HCT116 (cell line): ENCODE results near the gene PI4KA. TPM values are rescaled to one million over a fixed set of nuclear protein-coding genes. Genes with fewer than 3 reads are reported as not detected.
"Not testable (repeated sequence)": the region's sequence is repeated elsewhere in the genome, so short reads cannot be mapped to it uniquely, and the experiment has no call there.

Source experiments
- ATAC-seq: fragments of 200-7000 bp; cut with Tn5 transposase; 2 replicates; pipeline ENCODE4 v1.9.1; 2020; ENCODE audit warnings: mild to moderate bottlenecking, moderate library complexity
- BruUV-seq: library from RNA; stranded (reverse); fragments of 400-500 nt; replicated peaks from 2 replicates; lab custom pipeline; 2021; lab: Mats Ljungman, UMichigan
- CTCF ChIA-PET: fragments of 300-600 bp; sonication (Branson Sonifier 250); formaldehyde crosslinking; loops from one replicate; lab custom pipeline; 2021; ENCODE audit warnings: antibody characterized with exemption; lab: Charles Lee
- POLR2A ChIA-PET: fragments of 300-600, 350-600 bp; sonication (Branson Sonifier 250); formaldehyde crosslinking; loops from one replicate; lab custom pipeline; 2021; ENCODE audit warnings: antibody characterized with exemption; lab: Charles Lee
- RAD21 ChIA-PET, 2 experiments: fragments of 300-600 bp; sonication (Branson Sonifier 250); formaldehyde crosslinking; loops; one replicate each; lab custom pipeline; 2023; ENCODE audit warnings: low total read pairs in 2 of 2; ENCODE audit not compliant: uncharacterized antibody in 2 of 2, unreplicated experiment in 2 of 2, low non-redundant PET in 1 of 2; lab: Charles Lee
- DNase-seq: peaks from one replicate; pipeline ENCODE4 v3.0.0-alpha.2; 2010; ENCODE audit warnings: low read depth, low spot score
- H2AFZ ChIP-seq: fragments of 200-600 bp; shearing (Covaris generic), sonication (generic); 2 replicates; pipeline ENCODE4 v1.6.1; 2017; ENCODE audit warnings: low read depth, mixed run types, mixed read lengths, antibody characterized with exemption, low read length; ENCODE audit not compliant: poor library complexity, severe bottlenecking
- H3K27ac ChIP-seq: 2 replicates; pipeline ENCODE4 v1.5.1; 2012; ENCODE audit warnings: low read depth, low read length
- H3K27me3 ChIP-seq: fragments of 200-600 bp; sonication (generic); 2 replicates; pipeline ENCODE4 v1.6.1; 2016; ENCODE audit warnings: mixed run types, low read length, mixed read lengths; ENCODE audit not compliant: insufficient read depth
- H3K36me3 ChIP-seq, 2 experiments: fragments of 200-500 bp in 1 of 2; fragments of 200-600 bp in 1 of 2; sonication (Bioruptor generic) in 1 of 2; sonication (generic) in 1 of 2; 2 replicates each; pipeline versions ENCODE4 v1.5.1 to v1.6.1; 2014 to 2016; ENCODE audit warnings: low read length in 2 of 2, inconsistent platforms in 1 of 2, mixed read lengths in 1 of 2, mixed run types in 1 of 2; ENCODE audit not compliant: insufficient read depth in 2 of 2, control insufficient read depth in 1 of 2
- H3K4me1 ChIP-seq, 2 experiments: fragments of 200-600 bp in 1 of 2; sonication (generic) in 1 of 2; 2 replicates each; pipeline versions ENCODE4 v1.5.1 to v1.6.1; 2012 to 2017; ENCODE audit warnings: low read length in 2 of 2, inconsistent platforms in 1 of 2, mild to moderate bottlenecking in 1 of 2, mixed read lengths in 1 of 2, mixed run types in 1 of 2, moderate library complexity in 1 of 2; ENCODE audit not compliant: insufficient read depth in 2 of 2, control insufficient read depth in 1 of 2
- H3K4me2 ChIP-seq: fragments of 200-600 bp; sonication (generic); 2 replicates; pipeline ENCODE4 v1.6.1; 2017; ENCODE audit warnings: mixed run types, low read length, mixed read lengths
- H3K4me3 ChIP-seq, 2 experiments: fragments of 200-600 bp in 1 of 2; sonication (generic) in 1 of 2; replicated peaks in 1 of 2; 2 replicates each; pipeline ENCODE4 v1.5.1; 2011 to 2016; ENCODE audit warnings: low read length in 2 of 2, control low read depth in 1 of 2, low read depth in 1 of 2, mild to moderate bottlenecking in 1 of 2, mixed read lengths in 1 of 2, mixed run types in 1 of 2
- H3K79me2 ChIP-seq: fragments of 200-600 bp; sonication (generic); 2 replicates; pipeline ENCODE4 v1.6.1; 2017; ENCODE audit warnings: mild to moderate bottlenecking, mixed run types, low read length, moderate library complexity, mixed read lengths; ENCODE audit not compliant: insufficient read depth
- H3K9ac ChIP-seq: fragments of 200-600 bp; sonication (generic); 2 replicates; pipeline ENCODE4 v1.6.1; 2016; ENCODE audit warnings: low read length, mixed read lengths
- H3K9me2 ChIP-seq: fragments of 200-600 bp; sonication (generic), shearing (Covaris generic); 2 replicates; pipeline ENCODE4 v1.6.1; 2017; ENCODE audit warnings: mixed run types, mild to moderate bottlenecking, moderate library complexity; ENCODE audit not compliant: insufficient read depth
- H3K9me3 ChIP-seq, 2 experiments: fragments of 200-500 bp in 1 of 2; fragments of 200-600 bp in 1 of 2; sonication (Bioruptor generic) in 1 of 2; sonication (generic) in 1 of 2; 2 replicates each; pipeline ENCODE4 v1.6.1; 2014 to 2017; ENCODE audit warnings: low read length in 2 of 2, mixed read lengths in 2 of 2, inconsistent platforms in 1 of 2, low read depth in 1 of 2, mild to moderate bottlenecking in 1 of 2, mixed run types in 1 of 2, moderate library complexity in 1 of 2; ENCODE audit not compliant: control insufficient read depth in 1 of 2, insufficient read depth in 1 of 2
- H4K20me1 ChIP-seq: fragments of 200-600 bp; sonication (generic), shearing (Covaris generic); 2 replicates; pipeline ENCODE4 v1.6.1; 2017; ENCODE audit warnings: mixed run types, mild to moderate bottlenecking, moderate library complexity; ENCODE audit not compliant: insufficient read depth
- CTCF ChIP-seq, 3 experiments: fragments of 200-600 bp in 1 of 3; sonication (generic) in 1 of 3; IDR thresholded peaks in 2 of 3; conservative IDR thresholded peaks in 1 of 3; 2 replicates each; pipeline ENCODE4 v1.5.1; 2012 to 2017; ENCODE audit warnings: low read depth in 2 of 3, low read length in 2 of 3, antibody characterized with exemption in 1 of 3, borderline replicate concordance in 1 of 3, control low read depth in 1 of 3, mild to moderate bottlenecking in 1 of 3, mixed read lengths in 1 of 3, mixed run types in 1 of 3, moderate library complexity in 1 of 3; ENCODE audit not compliant: insufficient read depth in 1 of 3
- RAD21 ChIP-seq: IDR thresholded peaks from 2 replicates; pipeline ENCODE4 v1.6.1; 2012; ENCODE audit warnings: low read depth, mild to moderate bottlenecking
- intact Hi-C: fragments of 100-400 bp; cut with micrococcal nuclease; formaldehyde crosslinking; loops from 2 replicates; pipeline ENCODE4 v1.10.0; 2022
- total RNA-seq: library from RNA; stranded (reverse); gene quantifications from one replicate; pipeline ENCODE4 v1.2.1, GENCODE V29; 2021; ENCODE audit not compliant: unreplicated experiment

PI4KA gene
- total RNA-seq, 1 experiment from 2014 or later = 59.6 TPM

- H3K27ac ChIP-seq, H3K4me2 ChIP-seq, H3K27me3 ChIP-seq, ATAC-seq, RAD21 ChIA-PET, POLR2A ChIA-PET, intact Hi-C loops, H3K4me3 ChIP-seq, DNase-seq, H2AFZ ChIP-seq, H3K9me3 ChIP-seq, H3K9me2 ChIP-seq, H3K79me2 ChIP-seq, H3K36me3 ChIP-seq, H3K9ac ChIP-seq, H4K20me1 ChIP-seq, BruUV-seq: not testable (repeated sequence)
- H3K4me1 ChIP-seq = peaks cover 3 to 21% of the 10 kb centered on the region in 2 experiments
- CTCF ChIA-PET = interaction anchor here (1.4 kb wide), 1 partner anchor 94 kb away, joined by 6 read pairs; no protein-coding TSS in a partner anchor
Observed at GRCh38 chr22:20700347-20700746, 158.3 kb downstream of the PI4KA start.

- CTCF ChIA-PET, H3K9me3 ChIP-seq, H3K9me2 ChIP-seq, BruUV-seq, H4K20me1 ChIP-seq, DNase-seq, POLR2A ChIA-PET, ATAC-seq, H3K27ac ChIP-seq, H3K4me2 ChIP-seq, H3K27me3 ChIP-seq, H3K36me3 ChIP-seq, RAD21 ChIA-PET, H3K4me3 ChIP-seq, H2AFZ ChIP-seq, H3K79me2 ChIP-seq, H3K9ac ChIP-seq: not testable (repeated sequence)
- peaks cover 3 to 21% of the 10 kb centered on the region in 2 experiments for H3K4me1 ChIP-seq
- intact Hi-C loops = loop anchor here (5.0 kb wide), 1 partner anchor 138 kb away; no protein-coding TSS in a partner anchor
Observed at GRCh38 chr22:20699856-20700255, 158.8 kb downstream of the PI4KA start.

GRCh38 chr22:20697481-20698113 lies 161.0 kb downstream of the PI4KA start:
- intact Hi-C loops = loop anchor here (1.0 to 5.0 kb wide), 3 partner anchors 91 to 279 kb away; no protein-coding TSS in a partner anchor
- H3K27me3 ChIP-seq, POLR2A ChIA-PET, H3K9me3 ChIP-seq, H4K20me1 ChIP-seq, H3K79me2 ChIP-seq, CTCF ChIA-PET, H3K9ac ChIP-seq, BruUV-seq: not testable (repeated sequence)
- ATAC-seq = peak; percentile 30; the same call in 1 of the 2 replicates
- TF ChIP-seq RAD21 (peak; percentile 77), CTCF (IDR thresholded peaks at IDR 0.05 in 2 of 3, conservative IDR thresholded peaks at IDR 0.05 in 1 of 3; ENCODE audit: borderline replicate concordance in 1 of 3, insufficient read depth in 1 of 3, low read depth in 2 of 3, low read length in 2 of 3) (peak; percentile 52 to 81 (median 56))
- TF ChIP-seq, all 23 proteins: peak for 2; not testable (repeated sequence) for 21
- peaks cover 3 to 11% of the 10 kb centered on the region in 2 experiments for H3K4me1 ChIP-seq
- H2AFZ ChIP-seq, RAD21 ChIA-PET, H3K4me3 ChIP-seq, H3K9me2 ChIP-seq, H3K36me3 ChIP-seq: not testable (repeated sequence)
- H3K4me2 ChIP-seq = peak overlapping the region; percentile 49
- DNase-seq = peak; percentile 49
- H3K27ac ChIP-seq = peak overlapping the region; percentile 48

- H3K4me1 ChIP-seq, ATAC-seq, H3K79me2 ChIP-seq, H3K9me2 ChIP-seq, H3K27me3 ChIP-seq, H3K9me3 ChIP-seq, H3K9ac ChIP-seq, RAD21 ChIA-PET, POLR2A ChIA-PET, CTCF ChIA-PET, H4K20me1 ChIP-seq, DNase-seq, H3K4me2 ChIP-seq, H3K36me3 ChIP-seq, H3K4me3 ChIP-seq, H2AFZ ChIP-seq, H3K27ac ChIP-seq, BruUV-seq: not testable (repeated sequence)
- intact Hi-C loops = loop anchor here (5.0 kb wide), 1 partner anchor 134 kb away; no protein-coding TSS in a partner anchor
Observed at GRCh38 chr22:20696056-20696455, 162.6 kb downstream of the PI4KA start.
